Measurements from ENCODE around the gene COG5.

DNA sequence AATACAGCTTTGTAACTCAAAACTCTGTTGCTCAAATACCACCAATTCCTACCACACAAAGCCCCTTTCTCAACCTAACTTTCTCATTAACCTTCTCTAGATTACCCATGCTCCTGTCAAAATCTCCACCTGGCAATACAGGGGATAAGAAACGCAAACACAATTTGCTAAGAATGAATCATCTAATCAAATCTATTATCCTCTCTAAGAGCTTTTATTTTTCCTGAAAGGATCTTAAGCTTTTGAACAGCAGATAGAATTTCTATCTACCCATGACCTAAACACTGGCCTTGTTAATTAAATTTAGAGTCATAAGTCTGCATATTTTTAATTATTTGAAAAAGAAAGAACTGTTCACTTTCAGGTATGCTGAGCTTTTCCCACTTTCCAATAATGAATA lies 296.6 kb downstream of the COG5 start:
- TF ChIP-seq TARDBP (IDR thresholded peaks at IDR 0.05) (no peak), ARNT (IDR thresholded peaks at IDR 0.05) (no peak), FOXM1 (IDR thresholded peaks at IDR 0.05; ENCODE audit: borderline replicate concordance) (no peak), FOXK2 (IDR thresholded peaks at IDR 0.05) (no peak), BHLHE40 (IDR thresholded peaks at IDR 0.05; ENCODE audit: borderline replicate concordance) (no peak), FOXA1 (IDR thresholded peaks at IDR 0.05) (no peak), L3MBTL2 (conservative IDR thresholded peaks at IDR 0.05) (no peak)

Measured in HEK293T (cell line).